Stimulated activated CD4-positive, alpha-beta T cell treated with anti-CD3 and anti-CD28 coated beads, Interleukin-15, amount 100 ng/mL, for 48 hours (primary cell): ENCODE data around the gene SGCA.

ENCODE experiments used
- DNase-seq, 2 donors: peaks; one replicate each; pipeline ENCODE4 v3.0.0-alpha.2; 2020; ENCODE audit warnings: low read depth in 2 of 2

SGCA gene

GRCh38 chr17:50221864-50222545, 56.2 kb downstream of the SGCA start:
- no peak for DNase-seq

GRCh38 chr17:50222922-50223321, 57.1 kb downstream of the SGCA start:
- no peak for DNase-seq
